GM12872 (cell line): ENCODE results near the gene FGD3.

Experiments
- TF ChIP-seq, protein P1 (sequence below): IDR thresholded peaks from 3 replicates; pipeline ENCODE4 v1.5.1; 2011; ENCODE audit warnings: low read depth, mild to moderate bottlenecking, low read length, moderate library complexity; ENCODE audit not compliant: insufficient read depth

FGD3 gene

DNA sequence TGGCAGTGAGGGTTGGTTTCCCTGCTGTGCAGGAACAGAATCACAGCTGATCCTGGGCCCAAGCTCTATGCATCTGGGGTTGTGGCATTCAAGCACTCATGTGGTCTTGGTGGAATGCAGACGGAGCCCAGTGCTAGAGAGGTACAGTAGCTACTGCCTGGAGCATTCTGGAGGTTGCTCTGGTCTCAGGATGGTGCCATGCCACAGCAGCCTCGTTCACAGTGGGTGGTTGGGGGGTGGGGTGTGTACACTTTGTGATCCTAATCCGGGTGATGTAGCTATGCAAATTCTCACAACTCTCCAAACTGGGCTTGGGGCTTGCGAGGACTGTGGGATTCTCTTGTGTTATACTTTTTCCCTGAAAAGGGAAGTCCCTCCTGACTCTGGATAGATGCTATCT is 45.2 kb downstream of the FGD3 start:
- TF ChIP-seq, protein P1, sequence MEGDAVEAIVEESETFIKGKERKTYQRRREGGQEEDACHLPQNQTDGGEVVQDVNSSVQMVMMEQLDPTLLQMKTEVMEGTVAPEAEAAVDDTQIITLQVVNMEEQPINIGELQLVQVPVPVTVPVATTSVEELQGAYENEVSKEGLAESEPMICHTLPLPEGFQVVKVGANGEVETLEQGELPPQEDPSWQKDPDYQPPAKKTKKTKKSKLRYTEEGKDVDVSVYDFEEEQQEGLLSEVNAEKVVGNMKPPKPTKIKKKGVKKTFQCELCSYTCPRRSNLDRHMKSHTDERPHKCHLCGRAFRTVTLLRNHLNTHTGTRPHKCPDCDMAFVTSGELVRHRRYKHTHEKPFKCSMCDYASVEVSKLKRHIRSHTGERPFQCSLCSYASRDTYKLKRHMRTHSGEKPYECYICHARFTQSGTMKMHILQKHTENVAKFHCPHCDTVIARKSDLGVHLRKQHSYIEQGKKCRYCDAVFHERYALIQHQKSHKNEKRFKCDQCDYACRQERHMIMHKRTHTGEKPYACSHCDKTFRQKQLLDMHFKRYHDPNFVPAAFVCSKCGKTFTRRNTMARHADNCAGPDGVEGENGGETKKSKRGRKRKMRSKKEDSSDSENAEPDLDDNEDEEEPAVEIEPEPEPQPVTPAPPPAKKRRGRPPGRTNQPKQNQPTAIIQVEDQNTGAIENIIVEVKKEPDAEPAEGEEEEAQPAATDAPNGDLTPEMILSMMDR: no peak

DNA sequence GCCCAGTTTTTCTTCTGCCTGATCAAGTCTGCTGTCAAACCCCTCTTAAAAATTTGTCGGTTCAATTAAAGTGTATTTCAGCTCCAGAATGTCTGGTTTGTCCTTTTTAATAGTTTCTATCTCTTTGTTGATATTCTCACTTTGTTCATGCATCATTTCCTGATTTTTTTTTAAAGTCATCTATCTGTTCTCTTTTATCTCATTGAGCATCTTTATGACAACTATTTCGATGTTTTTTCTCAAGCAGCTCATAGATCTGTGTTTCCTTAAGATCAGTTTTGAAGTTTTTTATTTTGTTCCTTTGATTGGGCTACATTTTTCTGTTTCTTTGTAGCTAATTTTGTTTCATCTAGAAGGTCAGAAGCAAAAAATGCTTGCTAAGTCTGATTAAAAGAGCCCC is 53.7 kb downstream of the FGD3 start:
- TF ChIP-seq, protein P1: no peak

DNA sequence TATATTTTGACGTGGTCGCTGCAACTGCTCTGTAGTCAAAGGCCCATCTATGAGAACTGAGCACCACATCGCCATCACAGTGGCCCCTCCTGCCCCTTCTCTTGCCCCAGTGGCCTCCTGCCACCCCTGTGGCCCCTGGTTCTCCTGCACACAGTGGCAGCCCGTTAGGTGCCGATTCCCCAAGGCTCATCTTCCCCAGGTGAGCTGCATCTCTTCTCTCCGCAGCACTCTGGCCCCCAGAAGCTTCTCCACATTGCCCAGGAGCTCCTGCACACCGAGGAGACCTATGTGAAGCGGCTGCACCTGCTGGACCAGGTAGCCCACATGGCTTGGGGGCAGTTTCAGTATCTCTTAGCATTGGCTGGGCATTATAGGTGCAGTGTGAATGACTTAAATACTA is 55.4 kb downstream of the FGD3 start:
- TF ChIP-seq, protein P1: no peak

DNA sequence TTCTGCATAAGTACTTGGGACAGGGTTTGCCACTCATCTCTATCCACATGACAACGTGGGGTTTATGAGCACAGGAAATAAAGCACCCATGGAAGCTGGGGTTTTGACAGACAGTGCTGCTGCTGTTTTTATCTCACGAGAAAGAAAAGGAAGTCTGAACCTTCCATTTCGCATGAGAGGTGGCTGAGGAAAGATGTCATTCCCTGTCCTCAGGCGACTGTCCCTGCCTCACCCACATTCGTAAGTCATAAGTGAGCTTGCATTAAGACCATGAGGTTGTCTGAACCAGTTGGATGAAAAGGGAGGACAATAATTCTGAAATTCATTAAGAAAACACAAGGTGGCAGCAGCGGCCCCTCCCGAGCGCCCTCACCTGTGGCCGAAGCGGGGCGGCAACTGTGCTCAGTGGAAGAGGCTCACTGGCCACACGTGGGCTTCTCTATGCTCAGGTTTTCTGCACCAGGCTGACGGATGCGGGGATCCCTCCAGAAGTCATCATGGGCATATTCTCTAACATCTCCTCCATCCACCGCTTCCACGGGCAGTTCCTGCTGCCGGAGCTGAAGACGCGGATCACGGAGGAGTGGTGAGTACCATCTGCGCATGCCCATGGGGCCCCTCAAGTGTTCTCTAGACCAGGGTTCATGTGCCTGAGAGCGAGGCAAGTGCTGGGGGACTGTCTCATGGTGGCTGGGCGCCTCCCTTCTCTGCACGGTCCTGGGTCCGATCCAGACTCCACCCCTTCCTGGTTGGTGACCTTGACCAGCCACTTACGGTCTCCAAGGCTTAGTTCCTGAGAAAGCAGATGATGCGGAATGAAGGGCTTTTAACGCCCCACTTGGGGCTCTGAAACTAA is 56.5 kb downstream of the FGD3 start:
- TF ChIP-seq, protein P1: peak; percentile 75

DNA sequence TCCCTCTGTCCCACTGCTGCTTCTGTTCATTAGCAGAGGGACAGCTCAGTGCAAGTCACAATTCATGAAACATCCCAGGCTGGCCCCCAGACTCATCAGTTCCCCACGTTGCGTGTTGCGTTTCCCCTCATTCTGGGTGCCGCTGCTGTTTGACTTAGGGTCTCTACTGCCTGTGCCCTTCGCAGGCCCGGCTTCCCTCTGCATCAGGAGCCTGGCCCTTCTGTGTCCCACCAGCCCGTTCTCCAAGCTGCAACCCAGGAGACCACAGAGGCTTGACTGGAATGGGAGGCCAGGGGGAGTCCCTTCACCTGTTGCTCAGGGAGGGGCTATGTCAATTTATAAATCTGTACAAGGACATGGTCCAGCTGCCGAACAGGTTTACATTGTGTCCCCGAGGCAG is 57.2 kb downstream of the FGD3 start:
- TF ChIP-seq, protein P1: no peak

DNA sequence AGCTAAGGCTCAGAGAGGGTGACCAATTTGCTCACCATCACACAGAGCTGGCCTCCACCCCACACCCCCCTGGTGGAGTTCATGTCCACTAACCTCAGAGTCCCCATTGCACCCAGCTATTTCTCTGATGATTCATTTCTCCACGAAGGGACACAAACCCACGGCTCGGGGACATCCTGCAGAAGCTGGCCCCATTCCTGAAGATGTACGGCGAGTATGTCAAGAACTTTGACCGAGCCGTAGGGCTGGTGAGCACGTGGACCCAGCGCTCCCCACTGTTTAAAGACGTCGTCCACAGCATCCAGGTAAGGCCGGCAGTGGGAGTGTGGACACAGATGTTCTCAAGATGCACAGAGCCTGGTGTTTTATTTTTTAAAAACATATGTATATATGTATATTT is 58.6 kb downstream of the FGD3 start:
- TF ChIP-seq, protein P1: no peak

DNA sequence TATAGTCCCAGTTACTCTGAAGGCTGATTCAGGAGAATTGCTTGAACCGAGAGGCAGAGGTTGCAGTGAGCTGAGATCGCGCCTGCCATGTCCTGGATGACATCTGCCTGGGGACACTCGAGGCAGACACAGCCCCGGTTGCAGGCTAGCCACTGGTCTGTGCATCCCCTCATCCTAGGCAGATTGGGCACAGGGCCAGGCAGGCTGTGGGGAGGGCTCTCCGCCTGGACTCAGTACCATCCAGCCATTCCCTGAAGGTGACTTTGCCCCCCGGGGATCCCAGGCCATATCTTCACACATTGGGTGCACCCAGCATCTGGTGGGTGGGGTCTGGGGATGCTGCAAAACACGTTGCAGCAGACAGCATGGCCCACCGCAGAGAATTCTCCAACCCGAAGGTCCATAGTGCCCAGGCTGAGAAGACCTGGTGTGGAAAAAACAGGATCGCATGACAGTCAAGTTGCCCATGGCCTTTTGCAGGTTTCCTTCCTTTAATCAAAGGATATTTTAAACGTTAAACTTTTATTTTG is 60.3 kb downstream of the FGD3 start:
- TF ChIP-seq, protein P1: no peak
